Breast epithelium (tissue), 3 donors: ENCODE results near the gene GCN1.

Experiments
- POLR2A ChIP-seq: fragments of 450-650 bp; IDR thresholded peaks from one replicate; pipeline ENCODE4 v1.6.1; 2016; ENCODE audit warnings: antibody characterized with exemption, mild to moderate bottlenecking, moderate library complexity
- TF ChIP-seq, protein P1 (sequence below), 3 donors: fragments of 450-650 bp; IDR thresholded peaks; one replicate each; pipeline ENCODE4 v1.5.1; 2016 to 2017; ENCODE audit warnings: antibody characterized with exemption in 3 of 3, mild to moderate bottlenecking in 3 of 3, moderate library complexity in 3 of 3

GRCh38 chr12:120206228-120206627 is 11.7 kb upstream of the GCN1 start:
- TF ChIP-seq, protein P1, sequence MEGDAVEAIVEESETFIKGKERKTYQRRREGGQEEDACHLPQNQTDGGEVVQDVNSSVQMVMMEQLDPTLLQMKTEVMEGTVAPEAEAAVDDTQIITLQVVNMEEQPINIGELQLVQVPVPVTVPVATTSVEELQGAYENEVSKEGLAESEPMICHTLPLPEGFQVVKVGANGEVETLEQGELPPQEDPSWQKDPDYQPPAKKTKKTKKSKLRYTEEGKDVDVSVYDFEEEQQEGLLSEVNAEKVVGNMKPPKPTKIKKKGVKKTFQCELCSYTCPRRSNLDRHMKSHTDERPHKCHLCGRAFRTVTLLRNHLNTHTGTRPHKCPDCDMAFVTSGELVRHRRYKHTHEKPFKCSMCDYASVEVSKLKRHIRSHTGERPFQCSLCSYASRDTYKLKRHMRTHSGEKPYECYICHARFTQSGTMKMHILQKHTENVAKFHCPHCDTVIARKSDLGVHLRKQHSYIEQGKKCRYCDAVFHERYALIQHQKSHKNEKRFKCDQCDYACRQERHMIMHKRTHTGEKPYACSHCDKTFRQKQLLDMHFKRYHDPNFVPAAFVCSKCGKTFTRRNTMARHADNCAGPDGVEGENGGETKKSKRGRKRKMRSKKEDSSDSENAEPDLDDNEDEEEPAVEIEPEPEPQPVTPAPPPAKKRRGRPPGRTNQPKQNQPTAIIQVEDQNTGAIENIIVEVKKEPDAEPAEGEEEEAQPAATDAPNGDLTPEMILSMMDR (IDR thresholded peaks at IDR 0.05), result no peak
- TF ChIP-seq POLR2A, result no peak
